Neuronal stem cell (in vitro differentiated cells): ENCODE measurements around the gene FAM47B. TPM values are rescaled to one million over a fixed set of nuclear protein-coding genes. Genes with fewer than 3 reads are reported as not detected.

ENCODE experiments used
- DNase-seq: peaks from one replicate; pipeline ENCODE4 v3.0.0-alpha.2; 2013; ENCODE audit warnings: low spot score
- H2AFZ ChIP-seq: one replicate; pipeline ENCODE4 v1.6.1; 2013; ENCODE audit warnings: mild to moderate bottlenecking, low read length, inconsistent platforms
- H2AK5ac ChIP-seq: 2 replicates; pipeline ENCODE4 v1.6.1; 2013; ENCODE audit warnings: low read depth, mild to moderate bottlenecking, inconsistent platforms, low read length, moderate library complexity, mixed read lengths
- H2BK120ac ChIP-seq: 2 replicates; pipeline ENCODE4 v1.6.1; 2013; ENCODE audit warnings: low read depth, mild to moderate bottlenecking, inconsistent platforms, low read length, moderate library complexity, mixed read lengths
- H2BK12ac ChIP-seq: one replicate; pipeline ENCODE4 v1.6.1; 2013; ENCODE audit warnings: low read length, inconsistent platforms
- H2BK15ac ChIP-seq: 2 replicates; pipeline ENCODE4 v1.6.1; 2013; ENCODE audit warnings: mild to moderate bottlenecking, low read length, inconsistent platforms, mixed read lengths
- H2BK5ac ChIP-seq: one replicate; pipeline ENCODE4 v1.6.1; 2013; ENCODE audit warnings: inconsistent platforms, mild to moderate bottlenecking, low read length, moderate library complexity
- H3K14ac ChIP-seq: one replicate; pipeline ENCODE4 v1.6.1; 2013; ENCODE audit warnings: low read length, inconsistent platforms
- H3K18ac ChIP-seq: 2 replicates; pipeline ENCODE4 v1.6.1; 2013; ENCODE audit warnings: low read length, inconsistent platforms
- H3K23ac ChIP-seq: 2 replicates; pipeline ENCODE4 v1.6.1; 2013; ENCODE audit warnings: low read depth, mild to moderate bottlenecking, mixed read lengths, low read length, inconsistent platforms; ENCODE audit not compliant: poor library complexity
- H3K27ac ChIP-seq: replicated peaks from 3 replicates; pipeline ENCODE4 v1.5.1; 2013; ENCODE audit warnings: low read length, inconsistent platforms
- H3K27me3 ChIP-seq, 3 experiments: 2 replicates each; pipeline ENCODE4 v1.6.1; 2013; ENCODE audit warnings: low read length in 3 of 3, mild to moderate bottlenecking in 2 of 3, inconsistent platforms in 1 of 3, low read depth in 1 of 3, mixed read lengths in 1 of 3, moderate library complexity in 1 of 3; ENCODE audit not compliant: control insufficient read depth in 3 of 3, insufficient read depth in 3 of 3
- H3K36me3 ChIP-seq, 2 donors: replicated peaks in 1 of 2; 2 replicates each; pipeline ENCODE4 v1.6.1; 2013; ENCODE audit warnings: low read length in 2 of 2; ENCODE audit not compliant: control insufficient read depth in 2 of 2, insufficient read depth in 2 of 2
- H3K4ac ChIP-seq: 2 replicates; pipeline ENCODE4 v1.6.1; 2013; ENCODE audit warnings: inconsistent platforms, mild to moderate bottlenecking, low read length, moderate library complexity
- H3K4me1 ChIP-seq, 2 donors: 1 replicate in 1 of 2; 2 replicates in 1 of 2; pipeline ENCODE4 v1.6.1; 2013; ENCODE audit warnings: low read length in 2 of 2, low read depth in 1 of 2; ENCODE audit not compliant: control insufficient read depth in 2 of 2, insufficient read depth in 1 of 2
- H3K4me2 ChIP-seq: one replicate; pipeline ENCODE4 v1.6.1; 2013; ENCODE audit warnings: mild to moderate bottlenecking, low read length, inconsistent platforms; ENCODE audit not compliant: insufficient read depth, poor library complexity, severe bottlenecking
- H3K4me3 ChIP-seq, 2 donors: 2 replicates each; pipeline ENCODE4 v1.5.1; 2013; ENCODE audit warnings: low read length in 2 of 2, mild to moderate bottlenecking in 2 of 2, inconsistent platforms in 1 of 2, moderate library complexity in 1 of 2
- H3K79me1 ChIP-seq: one replicate; pipeline ENCODE4 v1.6.1; 2013; ENCODE audit warnings: low read depth, mild to moderate bottlenecking, inconsistent platforms, low read length, moderate library complexity
- H3K9ac ChIP-seq: one replicate; pipeline ENCODE4 v1.6.1; 2013; ENCODE audit warnings: mild to moderate bottlenecking, low read depth, low read length, inconsistent platforms; ENCODE audit not compliant: poor library complexity
- H3K9me3 ChIP-seq, 2 donors: replicated peaks in 1 of 2; 2 replicates each; pipeline versions ENCODE3 to v1.6.1; 2013; ENCODE audit warnings: low read length in 2 of 2, mild to moderate bottlenecking in 2 of 2, inconsistent platforms in 1 of 2, low read depth in 1 of 2, mixed read lengths in 1 of 2, moderate library complexity in 1 of 2; ENCODE audit not compliant: control insufficient read depth in 2 of 2, insufficient read depth in 1 of 2
- H4K8ac ChIP-seq: one replicate; pipeline ENCODE4 v1.6.1; 2013; ENCODE audit warnings: low read depth, mild to moderate bottlenecking, inconsistent platforms, low read length, moderate library complexity
- H4K91ac ChIP-seq: one replicate; pipeline ENCODE4 v1.6.1; 2013; ENCODE audit warnings: low read length, low read depth, mild to moderate bottlenecking, inconsistent platforms; ENCODE audit not compliant: poor library complexity
- WGBS, 2 donors: extraction: QIAGEN DNeasy Blood & Tissue Kit; methylation state at CpG; one replicate each; pipeline ENCODE4 v1.1.7; 2013; ENCODE audit warnings: missing lambda C conversion rate in 2 of 2, mixed read lengths in 1 of 2; ENCODE audit not compliant: insufficient read length in 2 of 2, insufficient replicate concordance in 1 of 2; ENCODE audit errors: extremely low coverage in 2 of 2; 5-methylcytosine and 5-hydroxymethylcytosine counted together
- polyA plus RNA-seq, 2 experiments: library from polyadenylated mRNA; stranded (reverse); fragments of 200-250 nt; gene quantifications; one replicate each; pipeline ENCODE4 v1.2.3, GENCODE V29; 2013

FAM47B gene
- not detected for polyA plus RNA-seq (2013, experiment 1 of 2)
- polyA plus RNA-seq (2013, experiment 2 of 2), result not detected

DNA sequence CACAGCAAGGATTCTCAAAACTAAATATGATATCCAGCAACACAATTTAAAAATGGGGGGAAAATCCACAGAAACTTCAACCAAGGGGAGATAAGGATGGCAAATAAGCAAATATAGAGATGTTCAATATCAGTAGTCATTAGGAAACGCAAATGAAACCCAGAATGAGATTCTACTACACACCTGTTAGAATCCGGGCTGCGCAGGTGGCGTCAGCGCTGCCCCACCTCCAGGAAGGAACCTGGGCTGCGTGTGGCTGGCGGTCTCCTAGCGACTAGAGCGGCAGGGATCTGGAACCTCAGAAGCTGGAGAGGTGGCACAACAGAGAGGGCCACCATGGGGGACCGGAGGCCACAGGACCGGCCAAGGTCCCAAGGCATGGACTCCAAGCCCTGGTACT, at the start of gene FAM47B:
Gene FAM47B (plus strand): TSS at position 301 of the 400 bp plus-strand sequence. CDS start 36 bp downstream, at position 337.
- H2BK5ac ChIP-seq, result no peak within 1 kb of the TSS
- H3K4me2 ChIP-seq, result no peak within 1 kb of the TSS
- no peak within 1 kb of the TSS for H3K4ac ChIP-seq
- H3K14ac ChIP-seq, result no peak within 1 kb of the TSS
- WGBS, 2 donors, result no CpG with 5 or more reads among the region's 11 CpGs
- H4K91ac ChIP-seq, result no peak within 1 kb of the TSS
- no peaks in the 10 kb centered on the region for H3K9me3 ChIP-seq
- no peak within 1 kb of the TSS for H3K27ac ChIP-seq
- no peak within 1 kb of the TSS for H2AK5ac ChIP-seq
- H3K18ac ChIP-seq, result no peak within 1 kb of the TSS
- DNase-seq, result no peak
- H4K8ac ChIP-seq, result no peak within 1 kb of the TSS
- H3K79me1 ChIP-seq, result no peaks in the 10 kb centered on the region
- no peak within 1 kb of the TSS for H2BK15ac ChIP-seq
- no peak within 1 kb of the TSS for H3K4me3 ChIP-seq
- no peak within 1 kb of the TSS for H2AFZ ChIP-seq
- no peak within 1 kb of the TSS for H3K23ac ChIP-seq
- no peaks in the 10 kb centered on the region for H3K4me1 ChIP-seq
- no peaks in the 10 kb centered on the region for H3K36me3 ChIP-seq
- H2BK120ac ChIP-seq, result no peak within 1 kb of the TSS
- no peak within 1 kb of the TSS for H3K9ac ChIP-seq
- no peak within 1 kb of the TSS for H2BK12ac ChIP-seq
- H3K27me3 ChIP-seq, result no peaks in the 10 kb centered on the region

DNA sequence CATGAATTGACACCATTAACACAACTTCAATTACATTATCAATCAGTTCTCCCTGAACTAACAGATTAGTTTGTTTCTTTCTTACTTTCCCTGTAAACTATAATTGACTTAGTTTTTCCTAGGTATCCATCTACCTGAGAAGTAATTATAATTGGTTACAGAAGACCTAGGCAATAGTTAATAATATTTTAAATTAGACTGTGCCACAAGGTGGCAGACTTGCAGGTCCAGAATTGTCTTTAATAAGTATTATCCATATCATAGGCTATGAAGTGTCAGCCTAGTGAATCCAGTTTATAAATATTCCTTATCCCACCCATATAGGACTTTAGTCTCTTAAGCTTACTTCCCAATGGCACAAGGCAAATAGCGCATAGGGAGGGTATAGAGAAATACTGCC, 48.9 kb upstream of the FAM47B start:
- no peak overlapping the region for H2BK5ac ChIP-seq
- no peak overlapping the region for H3K18ac ChIP-seq
- H2BK15ac ChIP-seq, result no peak overlapping the region
- H2AFZ ChIP-seq, result no peak overlapping the region
- no peak overlapping the region for H2AK5ac ChIP-seq
- no peak overlapping the region for H2BK120ac ChIP-seq
- H4K91ac ChIP-seq, result no peak overlapping the region
- H3K9ac ChIP-seq, result no peak overlapping the region
- no peaks in the 10 kb centered on the region for H3K4me1 ChIP-seq
- H3K27ac ChIP-seq, result no peak overlapping the region
- H3K4me2 ChIP-seq, result no peak overlapping the region
- H3K23ac ChIP-seq, result no peak overlapping the region
- H3K27me3 ChIP-seq, result no peaks in the 10 kb centered on the region
- no peaks in the 10 kb centered on the region for H3K36me3 ChIP-seq
- no peak overlapping the region for H4K8ac ChIP-seq
- no CpG with 5 or more reads among the region's 1 CpG for WGBS, 2 donors
- no peak overlapping the region for H3K14ac ChIP-seq
- no peak overlapping the region for H3K4me3 ChIP-seq
- H2BK12ac ChIP-seq, result no peak overlapping the region
- H3K9me3 ChIP-seq, result no peaks in the 10 kb centered on the region
- no peak overlapping the region for H3K4ac ChIP-seq
- DNase-seq, result no peak
- no peaks in the 10 kb centered on the region for H3K79me1 ChIP-seq

DNA sequence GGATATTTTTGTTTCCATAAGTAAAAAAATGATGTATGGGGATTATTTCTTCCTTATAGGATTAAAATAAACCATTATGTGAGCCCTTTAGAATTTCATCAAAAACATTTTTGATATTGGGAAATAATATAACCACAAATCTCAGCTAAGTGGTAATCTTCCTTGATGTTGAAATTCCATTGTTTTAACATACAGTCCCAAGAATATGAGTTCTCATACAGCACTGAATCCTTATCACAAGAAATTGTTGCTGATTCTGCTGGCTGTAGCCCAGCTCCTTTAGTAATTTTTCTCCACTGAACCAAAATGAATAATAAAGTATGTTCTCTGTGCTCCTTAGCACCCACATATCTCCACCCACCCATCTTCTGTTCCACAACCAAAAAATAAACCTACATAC, 41.9 kb upstream of the FAM47B start:
- Histone ChIP-seq H3K4me1 (no peaks in the 10 kb centered on the region), H3K27me3 (no peaks in the 10 kb centered on the region), H3K14ac (no peak overlapping the region), H4K8ac (no peak overlapping the region), H3K27ac (no peak overlapping the region), H3K18ac (no peak overlapping the region), H2BK15ac (no peak overlapping the region), H3K4ac (no peak overlapping the region), H3K23ac (no peak overlapping the region), H3K36me3 (no peaks in the 10 kb centered on the region), H2AK5ac (no peak overlapping the region), H2AFZ (no peak overlapping the region), H4K91ac (no peak overlapping the region), H3K9me3 (no peaks in the 10 kb centered on the region), H2BK120ac (no peak overlapping the region), H3K4me2 (no peak overlapping the region), H3K79me1 (no peaks in the 10 kb centered on the region), H3K4me3 (no peak overlapping the region), H2BK12ac (no peak overlapping the region), H2BK5ac (no peak overlapping the region), H3K9ac (no peak overlapping the region)
- DNase-seq, result no peak

DNA sequence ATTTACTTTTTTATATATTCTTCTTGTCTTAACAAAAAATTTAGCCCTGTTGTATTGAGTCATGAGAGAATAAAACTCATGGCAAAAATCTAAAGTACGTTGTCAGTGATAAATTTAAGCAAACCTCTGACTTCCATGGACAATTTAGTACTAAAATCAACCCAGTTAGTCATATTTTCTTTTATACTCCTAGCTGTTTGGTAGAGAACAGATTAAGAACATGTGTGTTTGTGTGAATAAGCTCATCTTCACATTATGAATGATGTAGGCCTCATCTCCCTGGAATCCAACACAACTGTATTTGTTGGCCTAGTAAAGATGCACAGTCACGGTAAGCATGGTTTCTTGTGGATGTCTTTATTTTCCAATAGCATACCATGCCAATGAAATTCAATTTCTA, 40.8 kb upstream of the FAM47B start:
- Histone ChIP-seq H3K4ac (no peak overlapping the region), H3K14ac (no peak overlapping the region), H2AK5ac (no peak overlapping the region), H3K27me3 (no peaks in the 10 kb centered on the region), H4K8ac (no peak overlapping the region), H2AFZ (no peak overlapping the region), H2BK120ac (no peak overlapping the region), H3K79me1 (no peaks in the 10 kb centered on the region), H3K4me1 (no peaks in the 10 kb centered on the region), H2BK12ac (no peak overlapping the region), H3K27ac (no peak overlapping the region), H3K9ac (no peak overlapping the region), H3K4me3 (no peak overlapping the region), H4K91ac (no peak overlapping the region), H3K9me3 (no peaks in the 10 kb centered on the region), H2BK15ac (no peak overlapping the region), H3K4me2 (no peak overlapping the region), H3K23ac (no peak overlapping the region), H3K36me3 (no peaks in the 10 kb centered on the region), H3K18ac (no peak overlapping the region), H2BK5ac (no peak overlapping the region)
- no peak for DNase-seq
- WGBS, 2 donors, result no CpG with 5 or more reads among the region's 2 CpGs
